ENCODE results near the gene SHROOM3.

SHROOM3 gene

GRCh38 chr4:76434901-76435527 is at the start of gene SHROOM3:
Gene SHROOM3 (plus strand): TSS chr4:76435229. CDS start chr4:76436053, 824 bp downstream.
- Histone ChIP-seq H3K9ac (ENCODE audit: low read depth, low read length) (peak within 1 kb of the TSS; percentile 81), H3K4me3 (ENCODE audit: low read depth, low read length) (peak within 1 kb of the TSS; percentile 67)

GRCh38 chr4:76385974-76386373 is 49.1 kb upstream of the SHROOM3 start:
- H3K27ac ChIP-seq (ENCODE audit: low read depth, low read length), result no peak overlapping the region
- no peak overlapping the region for H3K9ac ChIP-seq (ENCODE audit: low read depth, low read length)
- no peak overlapping the region for H3K4me3 ChIP-seq (ENCODE audit: low read depth, low read length)
- H3K9me3 ChIP-seq (ENCODE audit: control insufficient read depth, insufficient read depth, low read length), result no peaks in the 10 kb centered on the region
- H3K27me3 ChIP-seq (ENCODE audit: control insufficient read depth, insufficient read depth, low read length), result no peaks in the 10 kb centered on the region
- H3K36me3 ChIP-seq (ENCODE audit: control insufficient read depth, insufficient read depth, low read length), result no peaks in the 10 kb centered on the region
- peaks cover 27% of the 10 kb centered on the region for H3K4me1 ChIP-seq (ENCODE audit: control insufficient read depth, insufficient read depth, low read length)

More at GRCh38 chr4:76434901-76435527, at the start of gene SHROOM3:
- Histone ChIP-seq H3K36me3 (ENCODE audit: control insufficient read depth, insufficient read depth, low read length) (no peaks in the 10 kb centered on the region), H3K27ac (ENCODE audit: low read depth, low read length) (peak within 1 kb of the TSS; percentile 96), H3K4me1 (ENCODE audit: control insufficient read depth, insufficient read depth, low read length) (peaks cover 36% of the 10 kb centered on the region), H3K27me3 (ENCODE audit: control insufficient read depth, insufficient read depth, low read length) (no peaks in the 10 kb centered on the region), H3K9me3 (ENCODE audit: control insufficient read depth, insufficient read depth, low read length) (no peaks in the 10 kb centered on the region)

- peaks cover 23% of the 10 kb centered on the region for H3K4me1 ChIP-seq (ENCODE audit: control insufficient read depth, insufficient read depth, low read length)
- no peaks in the 10 kb centered on the region for H3K9me3 ChIP-seq (ENCODE audit: control insufficient read depth, insufficient read depth, low read length)
- no peak overlapping the region for H3K27ac ChIP-seq (ENCODE audit: low read depth, low read length)
- H3K9ac ChIP-seq (ENCODE audit: low read depth, low read length), result no peak overlapping the region
- no peak overlapping the region for H3K4me3 ChIP-seq (ENCODE audit: low read depth, low read length)
- H3K36me3 ChIP-seq (ENCODE audit: control insufficient read depth, insufficient read depth, low read length), result no peaks in the 10 kb centered on the region
- H3K27me3 ChIP-seq (ENCODE audit: control insufficient read depth, insufficient read depth, low read length), result no peaks in the 10 kb centered on the region
Measured at GRCh38 chr4:76386566-76387305, 48.3 kb upstream of the SHROOM3 start.

GRCh38 chr4:76388160-76388908 is 46.7 kb upstream of the SHROOM3 start:
- no peaks in the 10 kb centered on the region for H3K27me3 ChIP-seq (ENCODE audit: control insufficient read depth, insufficient read depth, low read length)
- H3K36me3 ChIP-seq (ENCODE audit: control insufficient read depth, insufficient read depth, low read length), result no peaks in the 10 kb centered on the region
- H3K27ac ChIP-seq (ENCODE audit: low read depth, low read length), result no peak overlapping the region
- no peak overlapping the region for H3K4me3 ChIP-seq (ENCODE audit: low read depth, low read length)
- no peak overlapping the region for H3K9ac ChIP-seq (ENCODE audit: low read depth, low read length)
- H3K4me1 ChIP-seq (ENCODE audit: control insufficient read depth, insufficient read depth, low read length), result peaks cover 19% of the 10 kb centered on the region
- H3K9me3 ChIP-seq (ENCODE audit: control insufficient read depth, insufficient read depth, low read length), result no peaks in the 10 kb centered on the region

GRCh38 chr4:76401654-76402053 is 33.4 kb upstream of the SHROOM3 start:
- Histone ChIP-seq H3K9ac (ENCODE audit: low read depth, low read length) (no peak overlapping the region), H3K4me1 (ENCODE audit: control insufficient read depth, insufficient read depth, low read length) (peaks cover 5% of the 10 kb centered on the region; the same call in 1 of the 2 replicates), H3K27me3 (ENCODE audit: control insufficient read depth, insufficient read depth, low read length) (no peaks in the 10 kb centered on the region), H3K9me3 (ENCODE audit: control insufficient read depth, insufficient read depth, low read length) (no peaks in the 10 kb centered on the region), H3K4me3 (ENCODE audit: low read depth, low read length) (no peak overlapping the region), H3K36me3 (ENCODE audit: control insufficient read depth, insufficient read depth, low read length) (no peaks in the 10 kb centered on the region), H3K27ac (ENCODE audit: low read depth, low read length) (no peak overlapping the region)

- no peak overlapping the region for H3K4me3 ChIP-seq (ENCODE audit: low read depth, low read length)
- no peak overlapping the region for H3K9ac ChIP-seq (ENCODE audit: low read depth, low read length)
- no peak overlapping the region for H3K27ac ChIP-seq (ENCODE audit: low read depth, low read length)
- no peaks in the 10 kb centered on the region for H3K27me3 ChIP-seq (ENCODE audit: control insufficient read depth, insufficient read depth, low read length)
- H3K36me3 ChIP-seq (ENCODE audit: control insufficient read depth, insufficient read depth, low read length), result no peaks in the 10 kb centered on the region
- H3K9me3 ChIP-seq (ENCODE audit: control insufficient read depth, insufficient read depth, low read length), result no peaks in the 10 kb centered on the region
- H3K4me1 ChIP-seq (ENCODE audit: control insufficient read depth, insufficient read depth, low read length), result no peaks in the 10 kb centered on the region
Measured at GRCh38 chr4:76406081-76406480, 28.9 kb upstream of the SHROOM3 start.

GRCh38 chr4:76407440-76408119 is 27.4 kb upstream of the SHROOM3 start:
- Histone ChIP-seq H3K9me3 (ENCODE audit: control insufficient read depth, insufficient read depth, low read length) (no peaks in the 10 kb centered on the region), H3K27ac (ENCODE audit: low read depth, low read length) (no peak overlapping the region), H3K4me3 (ENCODE audit: low read depth, low read length) (no peak overlapping the region), H3K9ac (ENCODE audit: low read depth, low read length) (no peak overlapping the region), H3K36me3 (ENCODE audit: control insufficient read depth, insufficient read depth, low read length) (no peaks in the 10 kb centered on the region), H3K27me3 (ENCODE audit: control insufficient read depth, insufficient read depth, low read length) (no peaks in the 10 kb centered on the region), H3K4me1 (ENCODE audit: control insufficient read depth, insufficient read depth, low read length) (0 out of 2 replicates have a peak, but pooled peaks cover 5% of the 10 kb centered on the region)

- H3K27me3 ChIP-seq (ENCODE audit: control insufficient read depth, insufficient read depth, low read length), result no peaks in the 10 kb centered on the region
- no peaks in the 10 kb centered on the region for H3K9me3 ChIP-seq (ENCODE audit: control insufficient read depth, insufficient read depth, low read length)
- H3K4me3 ChIP-seq (ENCODE audit: low read depth, low read length), result no peak overlapping the region
- 0 out of 2 replicates have a peak, but pooled peaks cover 5% of the 10 kb centered on the region for H3K4me1 ChIP-seq (ENCODE audit: control insufficient read depth, insufficient read depth, low read length)
- H3K27ac ChIP-seq (ENCODE audit: low read depth, low read length), result no peak overlapping the region
- H3K36me3 ChIP-seq (ENCODE audit: control insufficient read depth, insufficient read depth, low read length), result no peaks in the 10 kb centered on the region
- H3K9ac ChIP-seq (ENCODE audit: low read depth, low read length), result no peak overlapping the region
Measured at GRCh38 chr4:76410636-76411035, 24.4 kb upstream of the SHROOM3 start.

- Histone ChIP-seq H3K27ac (ENCODE audit: low read depth, low read length) (no peak overlapping the region), H3K27me3 (ENCODE audit: control insufficient read depth, insufficient read depth, low read length) (no peaks in the 10 kb centered on the region), H3K36me3 (ENCODE audit: control insufficient read depth, insufficient read depth, low read length) (no peaks in the 10 kb centered on the region), H3K4me3 (ENCODE audit: low read depth, low read length) (no peak overlapping the region), H3K9me3 (ENCODE audit: control insufficient read depth, insufficient read depth, low read length) (peaks cover 3% of the 10 kb centered on the region; the same call in 1 of the 2 replicates), H3K4me1 (ENCODE audit: control insufficient read depth, insufficient read depth, low read length) (no peaks in the 10 kb centered on the region), H3K9ac (ENCODE audit: low read depth, low read length) (no peak overlapping the region)
Measured at GRCh38 chr4:76420188-76420761, 14.8 kb upstream of the SHROOM3 start.

GRCh38 chr4:76420762-76421581 is 14.1 kb upstream of the SHROOM3 start, which contains the start of gene CCDC158:
Gene CCDC158 (minus strand): TSS chr4:76421141. CDS start chr4:76403207, 17,934 bp downstream.
- no peak within 1 kb of the TSS for H3K4me3 ChIP-seq (ENCODE audit: low read depth, low read length)

More at GRCh38 chr4:76420762-76421581, 14.1 kb upstream of the SHROOM3 start, which contains the start of gene CCDC158:
- Histone ChIP-seq H3K27ac (ENCODE audit: low read depth, low read length) (no peak within 1 kb of the TSS), H3K9me3 (ENCODE audit: control insufficient read depth, insufficient read depth, low read length) (peaks cover 3% of the 10 kb centered on the region; the same call in 1 of the 2 replicates), H3K27me3 (ENCODE audit: control insufficient read depth, insufficient read depth, low read length) (no peaks in the 10 kb centered on the region), H3K9ac (ENCODE audit: low read depth, low read length) (no peak within 1 kb of the TSS), H3K4me1 (ENCODE audit: control insufficient read depth, insufficient read depth, low read length) (no peaks in the 10 kb centered on the region), H3K36me3 (ENCODE audit: control insufficient read depth, insufficient read depth, low read length) (no peaks in the 10 kb centered on the region)

Measured in HUES48 (cell line).